GM18907 (cell line): ENCODE measurements around the gene DGKH.
"Not testable (repeated sequence)": the region's sequence is repeated elsewhere in the genome, so short reads cannot be mapped to it uniquely, and the experiment has no call there.

Experiments
- ATAC-seq: cut with Tn5 transposase; IDR thresholded peaks from one replicate; pipeline ENCODE4 v1.9.1; 2021; ENCODE audit warnings: mild to moderate bottlenecking, moderate library complexity; ENCODE audit not compliant: unreplicated experiment

The DGKH gene

GRCh38 chr13:42110410-42111155 is 62.1 kb downstream of the DGKH start:
- ATAC-seq, result no peak

GRCh38 chr13:42112864-42113263 is 64.4 kb downstream of the DGKH start:
- no peak for ATAC-seq

GRCh38 chr13:42113478-42113877 is 65.0 kb downstream of the DGKH start:
- ATAC-seq, result no peak

- no peak for ATAC-seq
Observed at GRCh38 chr13:42114278-42114677, 65.8 kb downstream of the DGKH start.

- ATAC-seq, result no peak
Observed at GRCh38 chr13:42114912-42115311, 66.5 kb downstream of the DGKH start.

GRCh38 chr13:42116225-42116624 is 67.8 kb downstream of the DGKH start:
- ATAC-seq, result no peak

- no peak for ATAC-seq
Observed at GRCh38 chr13:42119041-42119440, 70.6 kb downstream of the DGKH start.

- ATAC-seq, result no peak
Observed at GRCh38 chr13:42119875-42120274, 71.4 kb downstream of the DGKH start.

- no peak for ATAC-seq
Observed at GRCh38 chr13:42123600-42123999, 75.2 kb downstream of the DGKH start.

GRCh38 chr13:42125046-42125445 is 76.6 kb downstream of the DGKH start:
- ATAC-seq, result no peak

- no peak for ATAC-seq
Observed at GRCh38 chr13:42127047-42127446, 78.6 kb downstream of the DGKH start.

- no peak for ATAC-seq
Observed at GRCh38 chr13:42129033-42129432, 80.6 kb downstream of the DGKH start.

- ATAC-seq, result no peak
Observed at GRCh38 chr13:42136518-42136917, 88.1 kb downstream of the DGKH start.

GRCh38 chr13:42137856-42138537 is 89.5 kb downstream of the DGKH start:
- ATAC-seq, result no peak

GRCh38 chr13:42140494-42140893 is 92.0 kb downstream of the DGKH start:
- ATAC-seq, result no peak

- ATAC-seq, result not testable (repeated sequence)
Observed at GRCh38 chr13:42141052-42141451, 92.6 kb downstream of the DGKH start.

- no peak for ATAC-seq
Observed at GRCh38 chr13:42146359-42146758, 97.9 kb downstream of the DGKH start.

GRCh38 chr13:42148538-42148937 is 100.1 kb downstream of the DGKH start:
- ATAC-seq, result no peak

- no peak for ATAC-seq
Observed at GRCh38 chr13:42149136-42149535, 100.7 kb downstream of the DGKH start.

GRCh38 chr13:42151781-42152180 is 103.3 kb downstream of the DGKH start:
- no peak for ATAC-seq

- no peak for ATAC-seq
Observed at GRCh38 chr13:42152495-42152894, 104.0 kb downstream of the DGKH start.
